GM12872 (cell line): ENCODE measurements around the gene PDE6A.

ENCODE experiments used
- TF ChIP-seq, protein P1 (sequence below): IDR thresholded peaks from 3 replicates; pipeline ENCODE4 v1.5.1; 2011; ENCODE audit warnings: low read depth, mild to moderate bottlenecking, low read length, moderate library complexity; ENCODE audit not compliant: insufficient read depth

PDE6A gene

DNA sequence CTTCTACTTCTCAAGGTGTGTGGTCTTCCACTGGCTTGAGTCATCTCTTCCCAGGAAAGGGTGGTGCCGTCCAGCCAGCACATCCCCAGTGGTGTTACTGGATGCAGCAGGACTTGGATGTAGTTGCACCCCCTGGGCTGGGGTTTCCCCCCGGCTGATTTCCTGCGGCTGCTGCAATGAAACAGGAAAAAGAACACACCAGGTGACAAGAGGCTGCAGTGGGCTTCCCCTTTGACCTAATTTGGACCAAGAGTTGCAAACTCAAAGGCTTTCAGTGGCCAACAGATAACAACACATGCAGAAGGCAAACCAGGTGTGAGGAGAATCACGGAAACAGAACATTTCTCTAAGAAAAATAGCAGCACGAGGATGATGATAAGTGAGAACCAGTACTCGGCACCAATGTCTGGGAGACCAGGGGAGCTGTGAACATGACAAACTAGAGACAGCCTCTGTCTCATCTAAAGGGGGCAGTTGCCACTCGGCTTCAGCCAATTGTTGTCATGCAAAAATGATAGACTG lies 83.7 kb downstream of the PDE6A start:
- TF ChIP-seq, protein P1, sequence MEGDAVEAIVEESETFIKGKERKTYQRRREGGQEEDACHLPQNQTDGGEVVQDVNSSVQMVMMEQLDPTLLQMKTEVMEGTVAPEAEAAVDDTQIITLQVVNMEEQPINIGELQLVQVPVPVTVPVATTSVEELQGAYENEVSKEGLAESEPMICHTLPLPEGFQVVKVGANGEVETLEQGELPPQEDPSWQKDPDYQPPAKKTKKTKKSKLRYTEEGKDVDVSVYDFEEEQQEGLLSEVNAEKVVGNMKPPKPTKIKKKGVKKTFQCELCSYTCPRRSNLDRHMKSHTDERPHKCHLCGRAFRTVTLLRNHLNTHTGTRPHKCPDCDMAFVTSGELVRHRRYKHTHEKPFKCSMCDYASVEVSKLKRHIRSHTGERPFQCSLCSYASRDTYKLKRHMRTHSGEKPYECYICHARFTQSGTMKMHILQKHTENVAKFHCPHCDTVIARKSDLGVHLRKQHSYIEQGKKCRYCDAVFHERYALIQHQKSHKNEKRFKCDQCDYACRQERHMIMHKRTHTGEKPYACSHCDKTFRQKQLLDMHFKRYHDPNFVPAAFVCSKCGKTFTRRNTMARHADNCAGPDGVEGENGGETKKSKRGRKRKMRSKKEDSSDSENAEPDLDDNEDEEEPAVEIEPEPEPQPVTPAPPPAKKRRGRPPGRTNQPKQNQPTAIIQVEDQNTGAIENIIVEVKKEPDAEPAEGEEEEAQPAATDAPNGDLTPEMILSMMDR = no peak

DNA sequence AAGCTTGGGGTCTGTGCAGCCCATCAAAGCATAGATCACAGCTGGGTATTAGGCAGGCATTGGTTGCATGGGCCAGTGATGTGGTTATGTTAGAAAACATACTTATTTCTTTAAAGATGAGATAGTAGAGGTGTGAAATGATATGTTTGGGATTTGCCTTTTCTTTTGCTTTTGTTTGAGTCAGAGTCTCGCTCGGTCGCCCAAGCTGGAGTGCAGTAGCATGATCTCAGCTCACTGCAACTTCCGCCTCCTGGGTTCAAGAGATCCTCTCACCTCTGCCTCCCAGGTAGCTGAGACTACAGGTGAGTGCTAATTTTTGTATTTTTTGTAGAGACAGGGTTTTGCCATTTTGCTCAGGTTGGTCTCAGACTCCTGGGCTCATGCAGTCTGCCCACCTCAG lies 84.8 kb downstream of the PDE6A start:
- TF ChIP-seq, protein P1 = no peak

DNA sequence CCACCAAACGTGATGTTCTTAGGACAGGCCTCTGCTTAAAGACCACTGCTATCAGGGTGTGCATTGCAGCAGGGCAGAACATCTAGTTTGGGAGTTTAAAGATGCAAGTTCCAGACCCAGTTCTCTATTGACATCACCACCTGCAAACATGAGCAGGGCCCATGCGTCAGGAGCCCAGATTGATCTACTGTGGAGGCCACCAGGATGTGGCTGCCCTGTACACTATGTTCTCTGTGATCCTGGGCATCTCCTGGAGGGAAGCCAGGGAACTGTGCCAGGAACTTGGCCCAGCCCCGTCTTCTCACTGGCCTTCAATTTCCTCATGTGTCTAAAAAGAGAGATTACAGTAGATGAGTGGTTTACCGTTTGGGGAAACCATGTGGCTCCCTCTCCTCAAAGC lies 87.1 kb downstream of the PDE6A start:
- TF ChIP-seq, protein P1 = no peak

DNA sequence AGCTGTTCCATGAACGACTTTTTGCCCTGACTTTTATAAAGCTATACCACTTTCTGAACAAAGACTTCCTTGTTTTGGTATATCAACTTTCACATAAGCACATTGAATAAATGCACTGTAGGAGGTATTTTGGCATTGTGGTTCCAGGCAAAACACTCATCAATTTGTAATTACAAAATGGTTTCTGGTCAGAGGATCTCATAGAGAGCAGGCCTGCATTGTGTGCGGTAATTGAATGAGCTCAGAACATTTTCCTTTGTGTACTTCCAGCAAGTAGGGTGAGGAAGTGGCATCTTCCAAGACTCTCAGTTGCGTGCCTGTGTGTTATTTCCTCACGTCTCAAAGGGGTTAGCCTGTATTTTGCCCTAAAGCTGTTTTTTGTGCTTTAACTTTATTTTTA lies 89.2 kb downstream of the PDE6A start:
- TF ChIP-seq, protein P1 = no peak

DNA sequence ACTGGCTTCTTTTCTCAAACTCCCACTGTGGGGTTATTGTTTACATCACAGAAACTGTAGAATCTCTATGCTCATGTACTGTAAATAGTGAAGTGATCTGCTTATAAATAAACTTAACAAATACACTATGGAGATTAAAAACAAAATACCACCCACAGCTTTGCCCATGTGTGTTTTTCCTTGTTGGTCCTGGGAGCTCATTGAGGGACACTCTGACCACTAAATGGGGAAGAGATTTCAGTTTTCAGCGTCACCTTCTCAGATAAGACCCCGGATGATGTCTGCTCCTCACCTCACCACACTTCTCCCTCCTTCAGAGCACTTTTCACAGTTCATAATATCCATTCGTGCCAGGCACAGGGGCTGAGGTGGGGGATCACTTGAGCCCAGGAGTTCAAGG lies 89.7 kb downstream of the PDE6A start:
- TF ChIP-seq, protein P1 = no peak

DNA sequence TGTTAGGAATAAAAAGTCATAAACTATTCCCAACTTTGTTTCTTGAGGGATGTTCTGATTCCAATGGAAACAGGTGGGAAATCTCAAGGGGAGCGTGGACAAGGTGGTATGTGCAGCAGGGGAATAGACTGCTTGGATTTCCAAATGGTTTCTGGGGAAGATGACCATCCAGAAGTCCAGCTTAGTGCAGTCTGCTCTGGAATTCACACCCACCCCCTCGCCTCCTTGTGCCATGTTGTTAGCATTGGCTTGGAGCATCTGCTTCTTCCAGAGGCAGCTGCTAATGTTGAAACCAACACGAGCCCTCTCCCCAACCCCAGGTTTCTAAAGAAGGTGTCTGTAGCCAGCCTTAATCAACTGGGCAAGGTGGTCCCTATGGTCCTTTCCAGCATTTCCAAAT lies 90.9 kb downstream of the PDE6A start:
- TF ChIP-seq, protein P1 = no peak

DNA sequence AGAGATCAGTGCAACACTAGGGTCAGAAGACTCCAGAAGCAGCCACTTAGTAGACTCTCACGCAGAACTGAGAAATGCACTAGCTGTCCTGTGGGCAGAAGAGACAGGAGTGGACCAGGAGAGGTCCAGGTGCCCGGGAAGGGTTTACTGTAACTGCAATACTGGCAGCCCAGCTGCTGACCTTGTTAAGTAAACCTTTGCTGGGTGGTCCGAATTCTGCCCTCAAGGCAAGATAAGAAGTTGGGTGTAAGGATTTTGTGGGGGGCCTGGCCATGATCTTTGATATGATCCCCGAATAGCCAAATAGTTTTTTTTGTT lies 91.3 kb downstream of the PDE6A start:
- TF ChIP-seq, protein P1 = no peak
